HepG2 (cell line): Measurements from ENCODE around the gene QPCT. TPM values are rescaled to one million over a fixed set of nuclear protein-coding genes. Genes with fewer than 3 reads are reported as not detected.
A peak's percentile ranks its signal among the peaks of the same experiment; 100 is the strongest.

Experiments
- CBX5 ChIP-seq: sonication (generic); formaldehyde crosslinking; IDR thresholded peaks from 2 replicates; pipeline ENCODE4 v1.4.0; 2020; ENCODE audit warnings: missing genetic modification reagents, borderline replicate concordance
- ELF4 ChIP-seq: sonication (generic); formaldehyde crosslinking; IDR thresholded peaks from 2 replicates; pipeline ENCODE4 v1.5.0; 2020; ENCODE audit warnings: missing genetic modification reagents, mild to moderate bottlenecking, moderate library complexity, borderline replicate concordance
- GTF3A ChIP-seq: sonication (generic); formaldehyde crosslinking; conservative IDR thresholded peaks from 2 replicates; pipeline ENCODE4 v1.4.0; 2020; ENCODE audit warnings: mild to moderate bottlenecking, missing genetic modification reagents
- PCBP2 ChIP-seq: fragments of 200-400 bp; formaldehyde crosslinking; optimal IDR thresholded peaks from 2 replicates; pipeline ENCODE3; 2018; ENCODE audit warnings: low read length, low read depth; ENCODE audit not compliant: poor library complexity, severe bottlenecking
- THAP9 ChIP-seq: sonication (generic); formaldehyde crosslinking; IDR thresholded peaks from 2 replicates; pipeline ENCODE4; 2020; ENCODE audit warnings: missing genetic modification reagents, mild to moderate bottlenecking, borderline replicate concordance
- ZBTB1 ChIP-seq: sonication (generic); formaldehyde crosslinking; IDR thresholded peaks from 2 replicates; pipeline ENCODE4 v1.4.0; 2020; ENCODE audit warnings: missing genetic modification reagents, borderline replicate concordance
- ZBTB34 ChIP-seq: sonication (generic); formaldehyde crosslinking; IDR thresholded peaks from 2 replicates; pipeline ENCODE4 v1.8.0; 2022; ENCODE audit warnings: mild to moderate bottlenecking, missing genetic modification reagents
- ZBTB40 ChIP-seq, 2 experiments: fragments of 450-650 bp in 1 of 2; sonication (generic) in 1 of 2; formaldehyde crosslinking in 1 of 2; IDR thresholded peaks; 2 replicates each; pipeline versions ENCODE4 v1.6.1 to v1.8.0; 2016 to 2022; ENCODE audit warnings: antibody characterized with exemption in 1 of 2, mild to moderate bottlenecking in 1 of 2, missing genetic modification reagents in 1 of 2
- ZFP37 ChIP-seq: sonication (generic); formaldehyde crosslinking; IDR thresholded peaks from 2 replicates; pipeline ENCODE4 v1.4.0; 2020; ENCODE audit warnings: missing genetic modification reagents, borderline replicate concordance
- ZNF335 ChIP-seq: sonication (generic); formaldehyde crosslinking; IDR thresholded peaks from 2 replicates; pipeline ENCODE4 v1.4.0; 2020; ENCODE audit warnings: missing genetic modification reagents
- ZNF510 ChIP-seq: sonication (generic); formaldehyde crosslinking; IDR thresholded peaks from 2 replicates; pipeline ENCODE4 v1.4.0; 2020; ENCODE audit warnings: low read depth, mild to moderate bottlenecking, missing genetic modification reagents
- ZNF678 ChIP-seq: sonication (generic); formaldehyde crosslinking; IDR thresholded peaks from 2 replicates; pipeline ENCODE4 v1.4.0; 2020; ENCODE audit warnings: mild to moderate bottlenecking, missing genetic modification reagents
- ZNF713 ChIP-seq: sonication (generic); formaldehyde crosslinking; IDR thresholded peaks from 2 replicates; pipeline ENCODE4 v1.4.0; 2020; ENCODE audit warnings: mild to moderate bottlenecking, missing genetic modification reagents
- ZNF772 ChIP-seq: sonication (generic); formaldehyde crosslinking; IDR thresholded peaks from 2 replicates; pipeline ENCODE4 v1.5.0; 2020; ENCODE audit warnings: mild to moderate bottlenecking, missing genetic modification reagents
- polyA plus RNA-seq, 8 experiments: library from polyadenylated mRNA; depleted of rRNA in 3 of 8; stranded (reverse) in 7 of 8; unstranded in 1 of 8; fragments of >200 nt; fragmentation: Illumina TruSeq in 4 of 8; extraction: Trizol in 4 of 8; gene quantifications; 2 replicates each; pipeline versions ENCODE4 v1.2.1 to v1.2.3, GENCODE V29; 2011 to 2016; ENCODE audit warnings: low read depth in 4 of 8, missing spikeins in 1 of 8, mixed read lengths in 1 of 8; ENCODE audit not compliant: insufficient read depth in 1 of 8
- total RNA-seq, 5 experiments: library from RNA; depleted of rRNA; stranded (reverse); fragments of >200 nt; fragmentation: Illumina TruSeq; extraction: Trizol; gene quantifications; 2 replicates each; pipeline ENCODE4 v1.2.3, GENCODE V29; 2016; ENCODE audit warnings: low read depth in 1 of 5

The QPCT gene
- total and polyA plus RNA-seq, 2 of the 13 experiments (the other 11 are each of a cell fraction or from before 2014, with no cell fraction given): 0.77 to 1.2 TPM

- TF ChIP-seq ZBTB34 (CRISPR knock-in tag) (no peak), THAP9 (CRISPR knock-in tag) (peak; percentile 80), ZNF510 (CRISPR knock-in tag) (0 out of 2 replicates have a peak, but pooled peaks have one; percentile 72), ZBTB1 (no peak), ELF4 (CRISPR knock-in tag) (no peak), GTF3A (no peak), ZFP37 (CRISPR knock-in tag) (0 out of 2 replicates have a peak, but pooled peaks have one; percentile 72), ZBTB40 (IDR thresholded peaks at IDR 0.05) (no peak), ZBTB40 (CRISPR knock-in tag; IDR thresholded peaks at IDR 0.05) (no peak; the same call in 1 of the 2 replicates), ZNF772 (CRISPR knock-in tag) (no peak), ZNF678 (CRISPR knock-in tag) (peak; percentile 54; the same call in 1 of the 2 replicates), ZNF713 (peak; percentile 57; the same call in 1 of the 2 replicates), ZNF335 (CRISPR knock-in tag) (0 out of 2 replicates have a peak, but pooled peaks have one; percentile 26), CBX5 (no peak), PCBP2 (no peak)
Measured at GRCh38 chr2:37324786-37325624, 19.4 kb upstream of the QPCT start, which contains the start of gene PRKD3 (continued).
